Amygdala (tissue), 56 donors: ENCODE results near the gene CLASP1.
"Not testable (repeated sequence)": the region's sequence is repeated elsewhere in the genome, so short reads cannot be mapped to it uniquely, and the experiment has no call there.

ENCODE experiments used
- DNase-seq, 56 donors: peaks; one replicate each; lab custom pipeline; 2025; lab: John Stamatoyannopoulos, UW

CLASP1 gene

DNA sequence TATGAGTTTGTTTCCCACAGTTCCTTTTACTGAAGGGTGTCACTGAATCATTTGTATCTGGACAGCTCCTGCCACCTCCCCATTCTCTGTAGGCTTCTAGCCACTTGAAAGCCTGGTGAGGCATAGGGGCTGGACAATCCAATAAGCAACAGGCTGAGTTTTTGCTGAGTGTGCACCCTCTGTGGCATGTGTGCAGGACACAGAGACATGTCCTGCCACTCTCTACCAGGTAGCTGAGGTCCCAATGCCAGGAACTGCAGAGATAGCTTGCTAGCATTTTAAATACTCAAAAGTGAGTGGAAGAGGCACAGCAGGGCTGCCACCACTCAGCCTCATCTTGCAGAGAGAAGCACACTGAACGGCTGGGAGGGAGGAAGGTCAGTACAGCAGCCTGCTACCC, 287.0 kb downstream of the CLASP1 start:
- no peak for DNase-seq

DNA sequence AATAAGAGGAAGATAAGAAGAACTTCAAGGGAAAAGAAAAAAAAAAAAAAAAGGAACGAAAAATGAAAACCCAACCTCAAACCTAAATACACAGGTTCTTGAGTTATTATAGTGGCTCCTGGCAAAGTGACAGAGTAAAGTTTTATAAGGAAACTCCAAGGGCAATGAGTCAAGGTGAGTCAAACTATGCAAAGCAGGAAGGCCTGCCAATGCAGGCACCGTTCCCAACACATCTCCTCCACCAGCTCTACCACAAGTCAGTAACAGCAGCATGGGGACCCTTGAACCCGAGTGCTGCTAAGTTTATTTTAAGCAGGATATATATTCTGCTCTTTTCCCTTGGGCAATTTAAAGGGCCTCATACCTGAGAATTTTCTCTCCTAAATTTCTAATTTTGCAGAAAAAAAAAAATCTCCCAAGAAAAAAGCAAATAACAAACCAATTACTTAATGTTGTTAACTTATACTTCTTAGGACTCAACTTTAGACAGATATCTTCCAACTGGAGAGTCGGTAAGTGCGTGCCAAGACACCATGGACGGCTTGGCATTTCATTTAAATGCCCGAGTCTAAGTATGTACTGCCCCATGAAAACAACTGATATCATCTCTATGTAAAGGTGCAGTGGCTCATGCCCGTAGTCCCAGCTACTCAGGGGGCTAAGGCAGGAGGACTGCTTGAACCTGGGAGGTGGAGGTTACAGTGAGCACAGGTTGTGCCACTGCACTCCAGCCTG, 288.5 kb downstream of the CLASP1 start:
- DNase-seq: no peak

DNA sequence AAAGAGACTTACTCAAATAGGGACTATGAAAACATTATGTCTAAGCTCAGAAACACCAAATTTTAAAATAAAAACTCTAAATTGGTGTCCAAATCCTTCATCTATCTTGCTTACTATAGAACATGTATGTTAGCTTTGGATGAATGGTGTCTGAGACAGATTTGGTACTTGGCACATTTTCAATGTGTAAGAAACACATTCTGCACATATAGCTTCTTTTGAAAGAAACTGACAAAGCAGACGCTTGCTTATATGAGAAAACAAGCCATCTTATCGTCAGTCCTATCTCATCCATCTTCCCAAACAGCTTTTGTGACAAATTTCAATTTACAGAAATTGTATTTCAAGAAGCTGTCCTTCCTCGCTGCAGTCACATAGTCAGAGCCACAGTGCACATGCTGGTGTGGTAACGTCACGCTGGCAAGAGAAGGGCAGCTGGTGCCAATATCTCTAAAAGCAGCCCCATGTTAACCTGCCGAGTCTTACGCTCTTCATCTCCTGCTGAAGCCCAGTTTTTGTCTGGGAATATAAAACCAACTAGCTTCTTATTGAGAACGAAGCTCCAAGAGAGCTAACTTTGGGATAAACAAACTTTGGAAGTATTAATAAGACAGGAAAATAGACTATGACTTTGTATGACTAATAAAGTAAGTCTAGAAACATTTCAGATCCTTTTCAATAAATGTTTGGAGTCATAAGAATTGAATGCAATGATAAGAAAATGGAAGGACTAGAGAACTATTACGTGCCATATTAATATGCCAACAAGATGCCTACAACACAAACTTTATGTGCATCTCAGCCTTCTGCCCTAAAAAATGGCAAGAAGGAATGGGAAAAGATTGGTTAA, 289.3 kb downstream of the CLASP1 start:
- DNase-seq: no peak

DNA sequence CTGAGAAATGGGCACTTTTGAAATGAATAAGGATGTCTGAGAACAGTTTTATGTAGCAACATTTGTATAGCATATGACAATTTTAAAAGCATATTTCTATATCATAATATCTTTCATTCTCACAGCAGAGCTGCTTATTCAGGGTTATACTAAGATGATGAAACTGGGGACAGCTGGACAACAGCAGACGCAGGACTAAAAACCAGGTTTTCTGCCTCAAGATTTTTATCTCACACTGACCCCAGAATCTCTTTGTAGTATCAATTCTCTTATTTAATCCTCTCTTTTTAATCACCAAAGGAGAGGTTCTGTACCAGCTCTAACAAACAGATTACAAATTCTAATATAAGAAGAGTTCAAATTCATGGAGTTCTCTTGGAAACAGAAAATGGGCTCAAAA, 290.1 kb downstream of the CLASP1 start:
- DNase-seq: no peak

DNA sequence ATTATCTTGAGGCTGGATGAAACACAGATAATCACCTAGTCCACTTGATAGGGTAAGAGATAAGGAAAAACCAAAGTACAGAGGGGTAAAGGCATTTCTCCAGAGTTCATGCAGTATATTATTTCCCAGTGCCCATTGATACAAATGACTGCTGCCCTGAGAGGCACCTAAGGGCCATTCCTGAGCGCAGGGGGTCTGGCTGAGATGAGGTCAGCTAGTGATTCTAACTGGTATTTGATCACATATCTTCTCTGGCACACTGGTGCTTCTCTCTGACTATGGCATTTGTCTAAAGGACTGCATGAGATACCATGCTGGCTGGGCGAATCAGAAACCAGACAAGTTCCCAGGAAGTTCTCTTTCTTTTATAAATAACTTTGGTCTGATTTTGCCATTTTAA, 291.0 kb downstream of the CLASP1 start:
- no peak for DNase-seq

DNA sequence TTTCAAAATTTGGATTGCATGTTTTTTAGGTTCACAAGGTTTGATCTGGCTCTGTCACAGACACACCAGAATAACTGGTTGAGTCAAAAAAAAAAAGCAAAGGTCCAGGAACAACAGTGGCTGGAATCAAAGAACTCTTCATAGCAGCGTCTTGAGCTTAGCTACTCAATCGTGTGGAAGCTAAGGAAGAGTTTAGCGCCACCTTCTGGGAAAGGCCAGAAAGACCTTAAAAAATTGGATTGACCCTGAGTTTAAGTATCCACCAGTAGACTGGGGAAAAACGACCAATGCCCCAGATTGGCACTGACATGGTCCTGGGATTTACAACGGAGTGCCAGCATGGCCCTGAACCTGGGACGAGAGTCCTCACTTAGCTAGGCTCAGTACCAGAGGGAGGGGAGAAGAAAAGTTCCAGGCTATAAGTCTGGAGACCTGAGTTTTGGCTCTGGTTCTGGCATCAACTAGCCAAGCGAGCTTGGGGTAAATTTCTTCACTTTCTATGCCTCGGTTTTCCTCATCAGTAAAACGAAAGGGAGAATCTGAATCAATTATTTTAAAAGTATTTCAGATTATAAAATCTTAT, 293.1 kb downstream of the CLASP1 start:
- peak in 12 of 56 donors; percentile 7 to 65 (median 22) for DNase-seq

GRCh38 chr2:121355488-121355887, 293.8 kb downstream of the CLASP1 start:
- no peak for DNase-seq

- DNase-seq: no peak
Observed at GRCh38 chr2:121351521-121352318, 297.5 kb downstream of the CLASP1 start.

DNA sequence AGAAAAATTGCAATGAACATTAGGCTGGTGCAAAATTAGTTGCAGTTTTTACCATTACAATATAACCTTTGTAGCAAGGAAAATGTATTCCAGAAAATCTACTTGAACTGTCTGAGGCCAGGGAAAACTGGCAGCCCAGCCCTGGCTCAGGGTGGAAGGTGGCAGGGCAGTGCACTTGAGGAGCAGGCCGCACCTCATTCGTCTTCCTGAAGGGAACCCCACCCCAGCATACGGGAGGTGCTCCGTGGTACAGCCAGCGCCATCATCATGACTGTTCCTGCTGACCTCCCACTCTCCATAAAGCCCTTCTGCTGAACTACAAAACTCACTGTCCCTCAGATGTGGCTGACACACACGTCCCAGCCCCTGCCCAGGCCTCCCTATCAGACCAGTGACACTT, 298.4 kb downstream of the CLASP1 start:
- DNase-seq: no peak

DNA sequence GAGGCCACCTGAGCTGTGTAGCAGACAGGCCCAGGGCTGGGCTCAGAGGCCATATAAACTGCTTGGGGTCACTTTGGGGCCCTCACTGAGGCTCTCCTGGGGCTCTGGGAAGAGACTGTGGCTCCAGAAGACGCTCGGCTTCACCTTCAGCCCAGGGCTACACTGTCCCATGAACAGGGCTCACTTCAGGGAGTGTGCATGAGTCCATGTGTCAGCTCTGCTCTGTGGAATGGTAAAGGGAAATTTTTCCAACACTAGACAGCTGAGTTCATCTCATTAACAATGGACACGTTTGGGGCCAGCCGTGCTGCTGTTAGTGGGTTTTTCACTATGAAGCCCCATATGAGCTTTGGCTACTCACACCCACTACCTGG, 298.9 kb downstream of the CLASP1 start:
- DNase-seq: no peak

- peak in 1 of 56 donors; percentile 14 for DNase-seq
Observed at GRCh38 chr2:121349721-121350401, 299.4 kb downstream of the CLASP1 start.

- DNase-seq: no peak
Observed at GRCh38 chr2:121348128-121348740, 301.0 kb downstream of the CLASP1 start.

DNA sequence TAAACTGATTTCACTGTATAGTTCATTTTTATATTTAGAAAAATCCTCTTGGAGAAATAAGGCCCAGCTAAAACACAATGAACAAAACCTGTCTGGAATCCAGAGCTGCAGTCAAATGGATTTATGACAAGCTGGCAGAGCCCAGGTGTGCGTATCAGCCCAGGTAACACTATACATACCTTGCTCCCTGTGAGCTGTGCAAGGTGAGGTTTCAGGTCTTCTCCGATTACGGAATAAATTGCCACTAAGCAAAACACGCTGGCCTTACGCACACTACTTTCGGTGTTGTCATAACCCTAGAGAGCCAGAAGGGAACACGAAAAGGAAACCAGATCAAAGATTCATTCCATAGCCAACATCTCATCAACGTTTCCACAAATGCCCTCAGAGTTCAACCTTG, 302.4 kb downstream of the CLASP1 start:
- no peak for DNase-seq

DNA sequence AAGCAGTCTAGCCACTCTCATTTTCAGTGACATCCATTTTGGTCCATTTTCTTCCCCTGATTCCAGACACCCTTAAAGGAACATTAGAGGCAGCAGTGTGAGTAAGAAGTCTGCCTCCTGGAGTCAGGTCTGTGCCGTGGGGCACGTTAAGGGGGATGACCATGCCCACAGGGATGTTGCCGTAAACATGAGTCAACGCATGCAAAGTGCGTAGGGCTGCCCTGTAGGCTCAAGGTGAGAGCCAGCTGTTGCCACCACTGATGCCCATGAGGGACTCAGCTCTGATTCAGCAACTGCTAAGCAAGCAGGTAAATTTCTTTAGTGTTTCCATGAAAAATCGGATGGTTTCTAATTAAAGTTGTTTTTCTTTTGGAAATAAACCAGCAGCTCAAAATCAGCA, 302.9 kb downstream of the CLASP1 start:
- no peak for DNase-seq

- DNase-seq: peak in 1 of 56 donors; percentile 3
Observed at GRCh38 chr2:121345887-121346286, 303.4 kb downstream of the CLASP1 start.

DNA sequence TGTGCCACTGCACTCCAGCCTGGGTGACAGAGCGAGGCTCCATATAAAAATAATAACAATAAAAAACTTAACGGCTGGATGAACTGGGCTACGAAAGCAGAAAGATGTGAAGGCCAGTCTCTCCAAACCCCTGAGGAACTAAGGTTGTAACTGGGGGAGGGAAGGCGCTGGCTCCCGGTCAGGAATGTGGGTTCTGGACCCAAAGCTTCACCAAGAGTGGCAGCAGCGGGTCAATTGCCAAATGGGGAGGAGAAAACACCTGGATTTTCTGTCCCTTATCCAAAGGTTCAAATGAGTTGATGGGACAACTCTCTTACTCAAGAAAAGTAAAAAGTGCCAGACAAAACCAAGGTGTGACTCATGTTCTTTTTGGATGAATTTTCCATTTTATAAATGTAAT, 304.2 kb downstream of the CLASP1 start:
- no peak for DNase-seq

DNA sequence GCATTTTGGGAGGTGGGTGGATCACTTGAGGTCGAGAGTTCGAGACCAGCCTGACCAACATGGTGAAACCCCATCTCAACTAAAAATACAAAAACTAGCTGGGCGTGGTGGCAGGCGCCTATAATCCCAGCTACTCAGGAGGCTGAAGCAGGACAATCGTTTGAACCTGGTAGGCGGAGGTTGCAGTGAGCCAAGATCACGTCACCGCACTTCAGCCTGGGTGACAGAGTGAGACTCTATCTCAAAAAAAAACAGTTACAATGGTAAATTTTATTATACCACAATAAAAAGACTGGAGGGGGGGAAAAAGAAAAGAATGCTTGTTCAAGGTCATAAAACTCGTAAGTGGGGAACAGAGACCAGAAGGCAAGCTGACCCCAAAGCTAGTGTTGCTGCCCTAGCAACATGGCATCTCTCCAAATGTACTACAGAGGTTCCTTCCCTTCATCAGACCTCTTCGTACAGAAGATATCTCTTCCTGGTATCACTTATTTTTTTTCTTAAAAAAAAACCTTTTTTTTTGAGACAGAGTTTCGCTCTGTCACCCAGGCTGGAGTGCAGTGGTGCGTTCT, 305.3 kb downstream of the CLASP1 start:
- DNase-seq: not testable (repeated sequence)

GRCh38 chr2:121343191-121343590, 306.1 kb downstream of the CLASP1 start:
- no peak for DNase-seq

GRCh38 chr2:121342751-121343150, 306.5 kb downstream of the CLASP1 start:
- no peak for DNase-seq
